Hematopoietic multipotent progenitor cell treated with erythropoietin and hydrocortisone succinate and interleukin-3 and kit ligand, for 17 days (in vitro differentiated cells): ENCODE measurements around the gene TBC1D16.

Source experiments
- DNase-seq: peaks from one replicate; pipeline ENCODE4 v3.0.0-alpha.2; 2015; ENCODE audit warnings: low spot score

Gene TBC1D16

GRCh38 chr17:79949656-79950209 is 85.9 kb downstream of the TBC1D16 start:
- no peak for DNase-seq

DNA sequence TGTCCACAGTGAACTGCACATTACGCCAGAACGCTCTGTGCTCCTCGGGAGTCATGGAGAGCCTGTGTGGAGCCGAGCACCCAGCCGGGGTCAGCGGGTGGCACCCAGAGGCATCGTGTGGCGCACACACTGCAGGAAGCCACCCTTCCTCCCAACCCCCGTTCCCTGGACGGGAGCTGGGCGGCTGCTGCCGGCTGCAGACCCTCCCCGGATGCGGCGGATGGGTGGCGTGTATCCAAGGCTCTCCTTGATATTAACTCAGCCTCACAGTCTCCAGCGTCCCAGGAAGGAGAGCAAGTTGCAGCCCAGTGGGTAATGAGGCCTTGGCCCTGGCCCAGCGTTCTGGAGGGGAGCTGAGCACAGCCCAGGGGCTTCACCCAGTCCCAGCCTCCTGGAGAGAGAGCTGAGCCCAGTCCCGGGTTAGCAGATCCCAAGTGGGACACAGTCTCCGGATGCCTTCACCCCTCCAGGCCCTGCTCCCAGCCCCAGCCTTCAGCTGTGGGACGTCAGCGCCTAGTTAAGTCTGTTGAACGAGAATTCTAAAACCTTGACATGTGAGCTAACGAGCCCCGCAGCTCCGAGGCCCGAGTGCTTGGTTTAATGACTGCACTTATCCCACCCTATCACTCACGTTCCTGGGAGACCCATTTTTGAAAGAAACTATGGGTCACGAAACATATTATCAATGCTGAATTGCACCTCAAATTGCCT is 86.6 kb downstream of the TBC1D16 start:
- no peak for DNase-seq

DNA sequence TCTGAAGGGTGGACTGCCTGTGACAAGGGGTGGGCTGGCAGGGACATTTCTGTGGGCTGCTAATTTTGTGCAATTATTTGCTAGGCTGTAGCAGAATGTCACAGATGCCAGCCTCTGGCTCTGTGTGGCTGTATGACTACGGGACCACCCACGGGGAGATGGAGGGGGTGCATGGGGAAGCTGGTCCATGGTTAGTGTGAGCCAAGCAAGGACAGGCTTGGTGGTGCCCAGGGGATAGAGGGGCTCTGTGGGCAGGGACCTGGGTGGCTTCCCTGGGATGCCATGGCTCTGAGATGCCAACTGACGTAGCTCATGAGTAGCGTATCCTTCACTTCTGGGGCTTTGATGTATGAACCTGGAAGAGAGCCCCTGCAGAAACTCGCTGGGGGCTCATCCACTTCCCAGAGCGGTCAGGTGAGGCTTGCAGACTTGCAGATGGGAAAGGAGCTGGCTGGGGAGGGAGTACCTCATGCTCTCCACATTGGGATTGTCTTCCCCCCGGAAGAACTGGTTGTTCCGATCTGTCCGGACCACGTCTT is 87.2 kb downstream of the TBC1D16 start:
- no peak for DNase-seq

DNA sequence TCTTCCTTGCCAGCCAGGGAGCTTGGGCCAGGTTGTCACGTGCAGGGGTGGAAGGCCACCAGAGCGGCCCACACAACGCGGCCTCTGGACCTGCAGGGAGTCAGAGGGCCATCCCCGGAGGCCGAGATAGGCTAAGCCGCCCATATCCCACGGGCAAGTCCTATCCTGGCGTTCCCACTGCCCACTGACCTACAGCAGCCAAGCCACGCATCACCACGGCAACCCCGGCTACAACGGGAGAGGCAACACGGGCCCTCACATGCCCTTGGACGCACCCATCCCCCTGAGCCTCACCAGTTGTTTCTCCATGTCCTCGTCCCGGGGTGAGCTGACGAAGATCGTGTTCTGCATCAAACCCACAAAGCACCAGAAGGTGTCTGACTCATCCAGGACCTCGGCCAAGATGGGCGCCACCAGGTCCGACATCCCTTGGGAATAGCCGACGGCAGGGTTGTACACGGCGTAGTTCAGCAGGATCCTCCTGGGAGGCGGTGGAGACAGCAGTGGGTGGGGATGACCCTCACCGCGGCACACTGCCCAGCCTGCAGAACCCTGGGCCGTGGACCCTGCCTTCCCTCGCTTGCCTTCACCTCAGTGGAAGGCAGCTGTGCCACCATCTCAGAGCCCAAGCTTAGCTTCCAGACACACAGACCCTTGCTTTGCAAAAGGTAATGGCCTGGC is 88.2 kb downstream of the TBC1D16 start:
- DNase-seq = no peak

DNA sequence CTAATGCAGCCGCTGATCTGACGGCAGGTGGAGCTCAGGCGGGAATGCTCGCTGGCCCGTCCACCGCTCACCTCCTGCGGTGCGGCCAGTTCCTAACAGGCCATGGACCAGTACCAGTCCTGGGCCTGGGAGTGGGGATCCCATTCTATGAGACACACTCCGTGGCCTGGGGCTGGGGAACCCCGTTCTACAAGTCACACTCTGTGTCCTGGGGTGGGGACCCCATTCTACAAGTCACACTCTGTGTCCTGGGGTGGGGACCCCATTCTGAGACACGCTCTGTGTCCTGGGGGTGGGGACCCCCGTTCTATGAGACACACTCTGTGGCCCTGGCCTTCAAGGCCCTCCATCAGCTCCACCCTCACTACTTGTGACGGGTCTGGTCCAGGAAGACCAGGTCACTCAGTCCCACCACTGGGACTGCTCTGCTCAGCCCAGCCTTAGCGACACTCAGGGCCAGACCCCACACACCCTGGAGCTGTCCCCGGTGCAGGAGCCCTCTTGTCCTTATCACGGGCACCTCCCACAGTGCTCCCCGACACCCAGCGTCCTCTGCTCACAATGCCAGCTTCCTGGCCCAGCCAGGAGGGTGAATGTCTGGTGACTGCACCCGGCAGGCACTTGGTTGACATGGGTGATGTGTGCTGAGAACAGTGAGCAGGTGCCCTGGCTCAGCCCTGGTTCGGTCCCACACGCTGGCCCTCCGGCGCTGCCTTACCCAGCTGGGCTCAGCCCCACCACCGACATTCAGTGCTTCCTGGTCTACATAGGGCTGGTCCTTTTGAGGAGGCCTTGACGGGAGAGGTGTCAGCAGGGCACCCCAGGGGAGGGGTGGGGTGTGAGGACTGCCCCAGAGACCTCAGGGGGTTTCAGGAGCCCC is 89.1 kb downstream of the TBC1D16 start:
- DNase-seq = no peak

DNA sequence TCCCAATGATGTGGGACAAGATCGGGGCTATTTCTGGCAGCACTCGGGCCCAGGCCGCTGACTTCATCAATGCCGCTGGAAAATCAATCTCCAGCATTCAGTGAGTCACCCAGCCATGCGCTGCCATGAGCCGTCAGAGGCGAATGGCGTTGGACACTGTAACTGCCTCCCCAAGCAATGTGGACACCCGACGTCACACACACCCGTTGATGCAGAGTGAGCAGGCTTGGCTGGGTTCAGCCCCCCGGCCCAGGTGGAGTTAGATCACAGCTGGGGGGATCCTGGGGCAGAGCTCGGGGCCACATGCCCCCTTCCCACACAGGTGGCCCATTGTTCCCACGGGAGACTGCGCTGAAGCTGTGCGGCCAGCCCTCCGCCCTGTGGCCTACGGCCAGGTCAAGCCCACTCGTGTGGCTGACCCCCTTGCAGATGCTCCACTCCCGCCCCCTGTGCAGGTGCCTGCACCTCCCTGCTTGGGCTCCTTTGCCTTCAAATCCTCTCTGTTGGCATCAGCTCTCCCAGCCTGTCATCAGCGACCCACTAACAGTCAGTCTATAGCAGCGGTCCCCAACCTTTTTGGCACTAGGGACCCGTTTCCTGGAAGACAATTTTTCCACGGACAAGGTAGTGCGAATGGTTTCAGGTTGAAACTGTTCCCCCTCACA is 89.9 kb downstream of the TBC1D16 start:
- no peak for DNase-seq

- DNase-seq = no peak
These were observed 90.8 kb downstream of the TBC1D16 start for GRCh38 chr17:79944821-79945391.

GRCh38 chr17:79944251-79944812 is 91.3 kb downstream of the TBC1D16 start:
- no peak for DNase-seq

GRCh38 chr17:79943347-79944241 is 92.1 kb downstream of the TBC1D16 start:
- DNase-seq = no peak

DNA sequence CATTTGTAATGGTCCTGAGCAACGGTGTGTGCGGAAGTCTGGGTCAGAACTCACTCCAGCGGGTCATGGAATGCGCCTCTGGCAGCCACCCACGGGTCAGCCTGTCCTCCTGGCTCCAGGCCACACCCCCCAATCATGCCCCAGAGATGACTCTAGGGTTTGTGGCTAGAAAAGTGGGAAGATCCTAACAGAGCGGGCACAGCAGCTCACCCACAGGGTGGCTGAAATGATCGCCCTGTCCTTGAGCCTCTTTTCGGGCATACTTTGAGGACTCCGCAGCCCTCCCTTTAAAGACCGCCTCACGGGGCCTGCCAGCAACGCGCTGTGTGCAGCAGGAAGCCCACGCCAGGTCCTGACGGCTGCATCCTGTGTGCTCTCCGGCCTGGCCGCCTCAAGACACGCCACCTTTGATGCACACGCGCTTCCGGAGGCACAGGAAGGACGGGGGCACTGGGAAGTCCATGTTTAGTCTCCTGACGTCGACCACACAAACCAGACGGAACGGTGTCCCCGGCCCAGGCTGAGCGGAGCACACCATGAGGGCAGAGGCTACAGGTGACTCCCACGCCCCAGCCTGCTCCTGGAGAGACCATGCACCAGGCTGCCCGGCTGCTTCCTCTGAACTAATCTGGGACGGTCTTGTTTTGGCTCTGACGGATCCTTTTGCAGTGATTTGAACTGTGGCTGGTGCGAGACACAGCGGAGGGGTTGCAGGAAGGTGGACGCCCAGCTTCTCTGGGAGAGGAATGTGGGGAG is 92.9 kb downstream of the TBC1D16 start:
- no peak for DNase-seq

- no peak for DNase-seq
These were observed 93.7 kb downstream of the TBC1D16 start for GRCh38 chr17:79942011-79942405.

DNA sequence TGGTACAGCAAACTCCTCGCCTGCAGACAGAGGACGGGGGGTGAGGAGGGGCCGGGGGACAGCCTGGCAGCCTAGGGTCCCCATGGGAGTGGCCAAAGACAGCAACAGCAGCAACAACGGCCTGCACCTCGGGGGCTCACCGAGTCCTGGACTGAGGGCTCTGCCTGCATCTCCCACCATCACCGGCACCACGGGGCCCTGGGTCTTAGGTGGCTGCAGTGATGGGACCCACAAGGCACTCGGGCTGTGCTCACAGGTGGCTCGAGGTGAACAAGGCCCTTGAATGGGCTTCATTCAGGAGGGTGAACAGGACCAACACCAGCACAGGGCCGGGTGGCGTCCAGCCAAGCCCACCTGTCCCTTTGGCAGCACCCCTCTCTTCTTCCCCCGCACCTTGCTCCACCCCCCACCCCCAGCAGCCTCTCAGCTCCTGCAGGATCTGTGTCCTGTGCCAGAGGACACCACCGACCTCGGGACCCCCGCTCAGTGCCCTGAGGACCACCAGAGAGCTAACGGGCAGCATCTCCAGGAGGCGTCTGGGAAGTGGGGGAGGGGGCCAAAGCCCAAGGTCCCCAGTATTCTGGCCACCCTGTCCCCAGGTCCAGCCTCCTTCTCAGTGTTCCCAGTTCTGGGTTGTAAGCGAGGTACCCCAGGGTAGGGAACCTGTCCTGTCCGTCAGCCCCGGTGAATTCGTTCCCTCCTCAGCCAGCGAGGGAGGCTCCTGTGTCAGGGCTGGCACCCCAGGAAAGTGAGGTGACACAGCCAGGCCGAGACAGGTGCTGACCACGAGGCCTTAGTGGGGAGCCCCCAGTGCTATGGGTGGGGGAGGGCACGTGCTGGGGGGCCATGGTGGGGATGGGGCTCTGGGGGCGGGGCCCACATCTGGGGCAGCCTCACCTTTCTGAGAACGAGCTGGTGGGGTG is 94.3 kb downstream of the TBC1D16 start:
- no peak for DNase-seq

DNA sequence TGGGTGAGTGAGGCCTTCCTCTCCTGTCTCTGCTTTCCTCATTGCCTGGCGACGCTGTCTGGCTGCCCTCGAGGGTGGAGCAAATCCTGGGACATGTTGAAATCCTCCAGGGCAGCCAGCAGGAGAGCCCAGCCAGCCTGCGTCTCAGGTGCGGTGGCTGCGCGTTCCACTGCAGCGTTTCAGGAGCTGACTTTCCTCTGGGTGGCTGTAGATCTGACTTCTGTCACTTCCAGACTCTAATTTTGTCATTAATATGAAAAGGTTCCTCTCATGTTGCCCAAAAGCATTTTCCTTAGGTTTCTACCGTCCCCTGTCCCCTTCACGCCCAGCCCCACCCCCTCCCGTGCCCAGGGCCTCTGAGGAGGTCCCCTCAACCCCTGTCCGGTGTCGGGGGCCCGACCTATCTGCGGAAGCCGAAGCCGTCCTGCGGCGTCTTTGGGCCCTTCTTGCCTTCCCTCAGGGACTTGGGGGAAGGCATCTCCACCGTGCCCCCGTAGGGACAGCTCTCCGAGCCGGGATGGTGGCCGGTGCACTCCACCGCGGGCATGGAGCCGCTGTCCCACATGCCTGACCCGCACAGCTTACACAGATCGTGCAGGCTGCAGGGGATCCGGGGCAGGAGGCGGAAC is 95.1 kb downstream of the TBC1D16 start:
- no peak for DNase-seq

- no peak for DNase-seq
These were observed 95.8 kb downstream of the TBC1D16 start for GRCh38 chr17:79939755-79940458.

- DNase-seq = no peak
These were observed 96.6 kb downstream of the TBC1D16 start for GRCh38 chr17:79939094-79939435.

DNA sequence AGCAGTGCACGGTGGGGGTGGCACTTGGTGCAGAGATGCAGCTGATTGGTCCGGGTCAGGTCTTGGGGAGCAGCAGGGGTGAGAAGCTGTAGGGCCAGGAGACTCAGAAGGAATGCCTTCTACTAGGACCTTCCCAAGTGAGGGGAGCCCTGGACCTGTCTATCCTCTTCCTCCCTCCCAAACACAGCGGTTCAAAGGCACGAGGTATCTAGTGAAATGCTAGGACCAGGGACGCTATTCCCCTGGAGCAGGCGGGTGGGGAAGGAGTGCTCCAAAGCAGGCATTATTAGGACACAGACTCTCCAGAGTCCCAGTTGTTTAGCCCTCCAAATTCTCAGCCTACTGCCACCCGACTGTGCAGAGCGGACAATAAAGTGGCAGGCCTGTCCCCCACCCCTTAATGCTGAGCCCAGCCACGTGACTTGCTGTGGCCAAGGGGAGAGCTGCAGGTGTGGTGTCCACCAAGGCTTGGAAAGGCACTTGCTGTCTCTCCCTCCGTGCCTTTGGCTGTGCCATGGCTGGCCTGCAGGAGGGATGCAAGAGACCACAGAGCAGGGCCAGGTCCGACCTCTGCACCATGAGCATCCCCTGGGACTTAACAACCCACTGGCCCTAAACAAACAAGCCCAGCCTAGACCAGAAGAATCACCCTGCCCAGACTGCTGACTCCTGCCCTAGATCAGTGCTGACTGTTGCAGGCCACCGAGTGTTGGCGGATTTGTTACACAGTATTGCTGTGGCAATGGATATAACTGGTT is 97.2 kb downstream of the TBC1D16 start:
- DNase-seq = no peak
